ENCODE measurements around the gene SLC35A3. TPM values are rescaled to one million over a fixed set of nuclear protein-coding genes. Genes with fewer than 3 reads are reported as not detected.
A peak's percentile ranks its signal among the peaks of the same experiment; 100 is the strongest.

Gene SLC35A3
- 25.1 and 66.2 TPM in 2 replicates for total RNA-seq (2014; rRNA removed; shearing (Covaris generic); ENCODE audit: low replicate concordance)

- Histone ChIP-seq H3K27me3 (ENCODE audit: low read length) (no peaks in the 10 kb centered on the region), H3K79me2 (ENCODE audit: low read length) (peaks cover 55% of the 10 kb centered on the region), H3K9ac (ENCODE audit: low read length) (peak within 1 kb of the TSS; percentile 80), H3K9me2 (replicated peaks; ENCODE audit: insufficient read depth, low read length) (no peaks in the 10 kb centered on the region), H4K20me1 (ENCODE audit: insufficient read depth, low read depth, low read length) (no peaks in the 10 kb centered on the region), H3K4me2 (ENCODE audit: low read depth, low read length, poor library complexity, severe bottlenecking) (peak within 1 kb of the TSS; percentile 89), H3K36me3 (ENCODE audit: insufficient read depth, low read length) (peaks cover 6% of the 10 kb centered on the region; the same call in 1 of the 2 replicates), H3K27ac (ENCODE audit: low read length) (peak within 1 kb of the TSS; percentile 66), H3K9me3 (ENCODE audit: low read length) (no peaks in the 10 kb centered on the region), H3K4me1 (ENCODE audit: low read length) (peaks cover 33% of the 10 kb centered on the region), H2AFZ (ENCODE audit: low read length) (peak within 1 kb of the TSS; percentile 99), H3K4me3 (ENCODE audit: low read length) (peak within 1 kb of the TSS; percentile 84)
- peak; percentile 94 for DNase-seq
Measured at GRCh38 chr1:99969729-99970621, at the start of gene SLC35A3. TSS of gene SLC35A3 (plus strand) at chr1:99969996. CDS start at chr1:99993555, 23,559 bp downstream.

GRCh38 chr1:99934801-99935200, 35.0 kb upstream of the SLC35A3 start:
- Histone ChIP-seq H3K4me2 (ENCODE audit: low read depth, low read length, poor library complexity, severe bottlenecking) (no peak overlapping the region), H3K27ac (ENCODE audit: low read length) (no peak overlapping the region), H3K27me3 (ENCODE audit: low read length) (no peaks in the 10 kb centered on the region), H3K9ac (ENCODE audit: low read length) (no peak overlapping the region), H3K4me3 (ENCODE audit: low read length) (no peak overlapping the region), H3K4me1 (ENCODE audit: low read length) (no peaks in the 10 kb centered on the region), H3K36me3 (ENCODE audit: insufficient read depth, low read length) (no peaks in the 10 kb centered on the region), H4K20me1 (ENCODE audit: insufficient read depth, low read depth, low read length) (no peaks in the 10 kb centered on the region), H2AFZ (ENCODE audit: low read length) (no peak overlapping the region), H3K9me3 (ENCODE audit: low read length) (no peaks in the 10 kb centered on the region), H3K9me2 (replicated peaks; ENCODE audit: insufficient read depth, low read length) (no peaks in the 10 kb centered on the region), H3K79me2 (ENCODE audit: low read length) (no peaks in the 10 kb centered on the region)
- no peak for DNase-seq

GRCh38 chr1:99935534-99935933, 34.3 kb upstream of the SLC35A3 start:
- no peaks in the 10 kb centered on the region for H3K9me3 ChIP-seq (ENCODE audit: low read length)
- no peaks in the 10 kb centered on the region for H3K36me3 ChIP-seq (ENCODE audit: insufficient read depth, low read length)
- H2AFZ ChIP-seq (ENCODE audit: low read length): no peak overlapping the region
- no peaks in the 10 kb centered on the region for H3K79me2 ChIP-seq (ENCODE audit: low read length)
- H3K27ac ChIP-seq (ENCODE audit: low read length): no peak overlapping the region
- H4K20me1 ChIP-seq (ENCODE audit: insufficient read depth, low read depth, low read length): no peaks in the 10 kb centered on the region
- no peaks in the 10 kb centered on the region for H3K9me2 ChIP-seq (replicated peaks; ENCODE audit: insufficient read depth, low read length)
- no peak overlapping the region for H3K4me2 ChIP-seq (ENCODE audit: low read depth, low read length, poor library complexity, severe bottlenecking)
- no peaks in the 10 kb centered on the region for H3K4me1 ChIP-seq (ENCODE audit: low read length)
- H3K4me3 ChIP-seq (ENCODE audit: low read length): no peak overlapping the region
- H3K27me3 ChIP-seq (ENCODE audit: low read length): no peaks in the 10 kb centered on the region
- no peak overlapping the region for H3K9ac ChIP-seq (ENCODE audit: low read length)
- DNase-seq: no peak

GRCh38 chr1:99936071-99936470, 33.7 kb upstream of the SLC35A3 start:
- Histone ChIP-seq H3K4me3 (ENCODE audit: low read length) (no peak overlapping the region), H4K20me1 (ENCODE audit: insufficient read depth, low read depth, low read length) (no peaks in the 10 kb centered on the region), H3K9me3 (ENCODE audit: low read length) (no peaks in the 10 kb centered on the region), H3K27me3 (ENCODE audit: low read length) (no peaks in the 10 kb centered on the region), H3K4me1 (ENCODE audit: low read length) (no peaks in the 10 kb centered on the region), H3K4me2 (ENCODE audit: low read depth, low read length, poor library complexity, severe bottlenecking) (no peak overlapping the region), H3K27ac (ENCODE audit: low read length) (no peak overlapping the region), H3K79me2 (ENCODE audit: low read length) (no peaks in the 10 kb centered on the region), H3K9ac (ENCODE audit: low read length) (no peak overlapping the region), H2AFZ (ENCODE audit: low read length) (no peak overlapping the region), H3K9me2 (replicated peaks; ENCODE audit: insufficient read depth, low read length) (no peaks in the 10 kb centered on the region), H3K36me3 (ENCODE audit: insufficient read depth, low read length) (no peaks in the 10 kb centered on the region)
- no peak for DNase-seq

GRCh38 chr1:99942723-99943122, 27.1 kb upstream of the SLC35A3 start:
- Histone ChIP-seq H3K79me2 (ENCODE audit: low read length) (no peaks in the 10 kb centered on the region), H3K9ac (ENCODE audit: low read length) (no peak overlapping the region), H3K4me3 (ENCODE audit: low read length) (no peak overlapping the region), H2AFZ (ENCODE audit: low read length) (no peak overlapping the region), H3K36me3 (ENCODE audit: insufficient read depth, low read length) (no peaks in the 10 kb centered on the region), H3K4me2 (ENCODE audit: low read depth, low read length, poor library complexity, severe bottlenecking) (no peak overlapping the region), H3K9me2 (replicated peaks; ENCODE audit: insufficient read depth, low read length) (no peaks in the 10 kb centered on the region), H3K4me1 (ENCODE audit: low read length) (no peaks in the 10 kb centered on the region), H3K9me3 (ENCODE audit: low read length) (no peaks in the 10 kb centered on the region), H3K27me3 (ENCODE audit: low read length) (no peaks in the 10 kb centered on the region), H3K27ac (ENCODE audit: low read length) (no peak overlapping the region), H4K20me1 (ENCODE audit: insufficient read depth, low read depth, low read length) (no peaks in the 10 kb centered on the region)
- no peak for DNase-seq

GRCh38 chr1:99943223-99943794, 26.5 kb upstream of the SLC35A3 start:
- H3K9me3 ChIP-seq (ENCODE audit: low read length): no peaks in the 10 kb centered on the region
- no peak overlapping the region for H3K9ac ChIP-seq (ENCODE audit: low read length)
- no peaks in the 10 kb centered on the region for H3K36me3 ChIP-seq (ENCODE audit: insufficient read depth, low read length)
- no peak overlapping the region for H3K4me3 ChIP-seq (ENCODE audit: low read length)
- no peaks in the 10 kb centered on the region for H4K20me1 ChIP-seq (ENCODE audit: insufficient read depth, low read depth, low read length)
- no peak for DNase-seq
- no peaks in the 10 kb centered on the region for H3K4me1 ChIP-seq (ENCODE audit: low read length)
- H3K27me3 ChIP-seq (ENCODE audit: low read length): no peaks in the 10 kb centered on the region
- no peak overlapping the region for H3K27ac ChIP-seq (ENCODE audit: low read length)
- no peak overlapping the region for H2AFZ ChIP-seq (ENCODE audit: low read length)
- H3K9me2 ChIP-seq (replicated peaks; ENCODE audit: insufficient read depth, low read length): no peaks in the 10 kb centered on the region
- no peaks in the 10 kb centered on the region for H3K79me2 ChIP-seq (ENCODE audit: low read length)
- H3K4me2 ChIP-seq (ENCODE audit: low read depth, low read length, poor library complexity, severe bottlenecking): no peak overlapping the region

- Histone ChIP-seq H3K9me2 (replicated peaks; ENCODE audit: insufficient read depth, low read length) (no peaks in the 10 kb centered on the region), H3K9me3 (ENCODE audit: low read length) (no peaks in the 10 kb centered on the region), H3K27me3 (ENCODE audit: low read length) (no peaks in the 10 kb centered on the region), H3K9ac (ENCODE audit: low read length) (no peak overlapping the region), H3K79me2 (ENCODE audit: low read length) (no peaks in the 10 kb centered on the region), H3K36me3 (ENCODE audit: insufficient read depth, low read length) (no peaks in the 10 kb centered on the region), H3K4me1 (ENCODE audit: low read length) (no peaks in the 10 kb centered on the region), H3K4me2 (ENCODE audit: low read depth, low read length, poor library complexity, severe bottlenecking) (no peak overlapping the region), H3K27ac (ENCODE audit: low read length) (no peak overlapping the region), H4K20me1 (ENCODE audit: insufficient read depth, low read depth, low read length) (no peaks in the 10 kb centered on the region), H2AFZ (ENCODE audit: low read length) (peak overlapping the region; percentile 51; the same call in 1 of the 2 replicates), H3K4me3 (ENCODE audit: low read length) (no peak overlapping the region)
- DNase-seq: no peak
Measured at GRCh38 chr1:99944192-99944591, 25.6 kb upstream of the SLC35A3 start.

GRCh38 chr1:99945174-99945573, 24.6 kb upstream of the SLC35A3 start:
- Histone ChIP-seq H4K20me1 (ENCODE audit: insufficient read depth, low read depth, low read length) (no peaks in the 10 kb centered on the region), H3K27ac (ENCODE audit: low read length) (no peak overlapping the region), H3K9me3 (ENCODE audit: low read length) (no peaks in the 10 kb centered on the region), H3K27me3 (ENCODE audit: low read length) (no peaks in the 10 kb centered on the region), H3K79me2 (ENCODE audit: low read length) (no peaks in the 10 kb centered on the region), H3K36me3 (ENCODE audit: insufficient read depth, low read length) (no peaks in the 10 kb centered on the region), H3K9me2 (replicated peaks; ENCODE audit: insufficient read depth, low read length) (no peaks in the 10 kb centered on the region), H2AFZ (ENCODE audit: low read length) (no peak overlapping the region), H3K4me3 (ENCODE audit: low read length) (no peak overlapping the region), H3K4me1 (ENCODE audit: low read length) (no peaks in the 10 kb centered on the region), H3K4me2 (ENCODE audit: low read depth, low read length, poor library complexity, severe bottlenecking) (no peak overlapping the region), H3K9ac (ENCODE audit: low read length) (no peak overlapping the region)
- DNase-seq: no peak
